Mucosa of stomach (tissue), 1 donor: Measurements from ENCODE around the gene KRAS.

ENCODE experiments used
- H3K27me3 ChIP-seq: one replicate; pipeline ENCODE4 v1.7.0; 2013; ENCODE audit warnings: mild to moderate bottlenecking, low read length; ENCODE audit not compliant: control insufficient read depth, insufficient read depth
- H3K36me3 ChIP-seq: one replicate; pipeline ENCODE4 v1.7.0; 2013; ENCODE audit warnings: low read length; ENCODE audit not compliant: control insufficient read depth, insufficient read depth
- H3K4me1 ChIP-seq: one replicate; pipeline ENCODE4 v1.7.0; 2013; ENCODE audit warnings: mild to moderate bottlenecking, low read length; ENCODE audit not compliant: control insufficient read depth, insufficient read depth
- H3K4me3 ChIP-seq: one replicate; pipeline ENCODE4 v1.7.0; 2013; ENCODE audit warnings: low read length
- H3K9ac ChIP-seq: one replicate; pipeline ENCODE4 v1.7.0; 2013; ENCODE audit warnings: mild to moderate bottlenecking, low read length, moderate library complexity
- H3K9me3 ChIP-seq: one replicate; pipeline ENCODE4 v1.7.0; 2013; ENCODE audit warnings: mild to moderate bottlenecking, low read length, moderate library complexity; ENCODE audit not compliant: control insufficient read depth
- donor health status: Pancreatic carcinoma.

Gene KRAS

GRCh38 chr12:25271486-25272098 is 20.9 kb upstream of the KRAS start:
- H3K27me3 ChIP-seq: peaks cover 7% of the 10 kb centered on the region
- H3K9ac ChIP-seq: no peak overlapping the region
- H3K36me3 ChIP-seq: no peaks in the 10 kb centered on the region
- no peak overlapping the region for H3K4me3 ChIP-seq
- H3K9me3 ChIP-seq: no peaks in the 10 kb centered on the region
- H3K4me1 ChIP-seq: peaks cover 5% of the 10 kb centered on the region

- Histone ChIP-seq H3K27me3 (peaks cover 7% of the 10 kb centered on the region), H3K4me3 (no peak overlapping the region), H3K9ac (no peak overlapping the region), H3K9me3 (no peaks in the 10 kb centered on the region), H3K36me3 (no peaks in the 10 kb centered on the region), H3K4me1 (no peaks in the 10 kb centered on the region)
Observed at GRCh38 chr12:25269701-25270100, 19.0 kb upstream of the KRAS start.

- Histone ChIP-seq H3K9me3 (no peaks in the 10 kb centered on the region), H3K27me3 (peaks cover 13% of the 10 kb centered on the region), H3K36me3 (no peaks in the 10 kb centered on the region), H3K4me1 (no peaks in the 10 kb centered on the region), H3K4me3 (no peak overlapping the region), H3K9ac (no peak overlapping the region)
Observed at GRCh38 chr12:25266497-25266896, 15.8 kb upstream of the KRAS start.

GRCh38 chr12:25264862-25265261 is 14.1 kb upstream of the KRAS start:
- H3K9me3 ChIP-seq: no peaks in the 10 kb centered on the region
- H3K36me3 ChIP-seq: no peaks in the 10 kb centered on the region
- no peak overlapping the region for H3K9ac ChIP-seq
- H3K4me3 ChIP-seq: no peak overlapping the region
- H3K27me3 ChIP-seq: peaks cover 13% of the 10 kb centered on the region
- no peaks in the 10 kb centered on the region for H3K4me1 ChIP-seq

GRCh38 chr12:25264114-25264513 is 13.4 kb upstream of the KRAS start:
- H3K36me3 ChIP-seq: no peaks in the 10 kb centered on the region
- no peak overlapping the region for H3K9ac ChIP-seq
- H3K4me1 ChIP-seq: no peaks in the 10 kb centered on the region

GRCh38 chr12:25263594-25263993 is 12.9 kb upstream of the KRAS start:
- no peaks in the 10 kb centered on the region for H3K9me3 ChIP-seq
- no peak overlapping the region for H3K9ac ChIP-seq
- no peak overlapping the region for H3K4me3 ChIP-seq
- H3K36me3 ChIP-seq: no peaks in the 10 kb centered on the region
- H3K4me1 ChIP-seq: no peaks in the 10 kb centered on the region
- H3K27me3 ChIP-seq: peaks cover 13% of the 10 kb centered on the region

More at GRCh38 chr12:25264114-25264513, 13.4 kb upstream of the KRAS start:
- no peaks in the 10 kb centered on the region for H3K9me3 ChIP-seq
- peaks cover 13% of the 10 kb centered on the region for H3K27me3 ChIP-seq
- no peak overlapping the region for H3K4me3 ChIP-seq

- H3K27me3 ChIP-seq: peaks cover 10% of the 10 kb centered on the region
- no peak overlapping the region for H3K9ac ChIP-seq
- no peaks in the 10 kb centered on the region for H3K4me1 ChIP-seq
- H3K4me3 ChIP-seq: no peak overlapping the region
- H3K9me3 ChIP-seq: no peaks in the 10 kb centered on the region
- H3K36me3 ChIP-seq: no peaks in the 10 kb centered on the region
Observed at GRCh38 chr12:25262389-25263074, 11.8 kb upstream of the KRAS start.

GRCh38 chr12:25257590-25258324 is 7.0 kb upstream of the KRAS start:
- Histone ChIP-seq H3K9ac (no peak overlapping the region), H3K4me3 (no peak overlapping the region), H3K27me3 (no peaks in the 10 kb centered on the region), H3K9me3 (no peaks in the 10 kb centered on the region), H3K4me1 (peaks cover 29% of the 10 kb centered on the region), H3K36me3 (no peaks in the 10 kb centered on the region)

- Histone ChIP-seq H3K4me1 (peaks cover 29% of the 10 kb centered on the region), H3K9ac (no peak overlapping the region), H3K9me3 (no peaks in the 10 kb centered on the region), H3K4me3 (no peak overlapping the region), H3K36me3 (no peaks in the 10 kb centered on the region), H3K27me3 (no peaks in the 10 kb centered on the region)
Observed at GRCh38 chr12:25256826-25257225, 6.1 kb upstream of the KRAS start.

- Histone ChIP-seq H3K4me1 (peaks cover 35% of the 10 kb centered on the region), H3K9me3 (no peaks in the 10 kb centered on the region), H3K9ac (no peak overlapping the region), H3K36me3 (no peaks in the 10 kb centered on the region), H3K4me3 (no peak overlapping the region), H3K27me3 (no peaks in the 10 kb centered on the region)
Observed at GRCh38 chr12:25256005-25256404, 5.3 kb upstream of the KRAS start.

- H3K9ac ChIP-seq: no peak overlapping the region
- no peaks in the 10 kb centered on the region for H3K36me3 ChIP-seq
- H3K4me1 ChIP-seq: peaks cover 40% of the 10 kb centered on the region
- H3K4me3 ChIP-seq: no peak overlapping the region
- H3K9me3 ChIP-seq: no peaks in the 10 kb centered on the region
- no peaks in the 10 kb centered on the region for H3K27me3 ChIP-seq
Observed at GRCh38 chr12:25254271-25254880, 3.6 kb upstream of the KRAS start.
